Measurements from ENCODE around the gene ANKRD63. TPM values are rescaled to one million over a fixed set of nuclear protein-coding genes. Genes with fewer than 3 reads are reported as not detected.
A peak's percentile ranks its signal among the peaks of the same experiment; 100 is the strongest.

ANKRD63 gene
- total RNA-seq, 2 experiments from 2014 or later = 0.37 TPM; not detected in 1

DNA sequence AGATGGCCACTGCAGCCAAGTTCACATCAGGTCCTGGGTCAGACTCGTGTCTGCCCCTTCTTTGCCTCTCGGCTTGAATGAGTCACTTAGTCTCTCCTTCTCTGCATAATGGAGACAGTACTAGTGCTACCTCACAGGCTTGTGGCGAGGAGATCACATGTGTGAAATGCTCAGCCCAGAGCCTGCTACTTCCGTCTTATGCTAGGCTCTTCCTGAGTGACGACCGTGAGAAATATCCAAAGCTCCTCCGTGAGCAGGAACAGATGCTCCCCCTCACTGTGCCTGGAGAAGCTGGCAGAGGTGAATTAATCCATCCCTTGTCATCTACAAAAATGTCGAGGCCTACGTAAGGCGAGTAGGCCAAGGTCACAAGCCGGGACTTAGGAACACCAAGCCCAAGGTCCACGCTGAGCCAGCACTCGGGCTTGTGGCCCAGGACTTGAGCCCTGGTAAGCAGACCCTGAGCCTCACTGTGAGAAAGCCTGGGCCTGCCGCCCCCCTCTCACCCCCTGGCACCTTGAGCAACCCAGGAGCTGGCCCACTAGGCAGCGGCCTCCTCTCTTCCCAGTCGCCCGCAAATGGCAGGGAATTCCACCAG is 26.1 kb downstream of the ANKRD63 start:
- CTCF ChIA-PET = interaction anchor here (1.9 to 4.3 kb wide), 2 partner anchors 17 to 39 kb away, joined by 4 to 29 read pairs; no protein-coding TSS in a partner anchor
- ATAC-seq = peak; percentile 35
- peaks cover 12% of the 10 kb centered on the region for H3K4me1 Mint-ChIP-seq (ENCODE audit: low read depth)
- POLR2A ChIA-PET = no interaction called here
- no peak overlapping the region for H3K4me3 Mint-ChIP-seq
- peak overlapping the region; percentile 52 for H3K27ac Mint-ChIP-seq
- DNase-seq = no peak
- peaks cover 1% of the 10 kb centered on the region for H3K36me3 Mint-ChIP-seq (ENCODE audit: low read depth)
- no peaks in the 10 kb centered on the region for H3K9me3 Mint-ChIP-seq (ENCODE audit: insufficient read depth)
- H3K27me3 Mint-ChIP-seq (ENCODE audit: low read depth) = peaks cover 23% of the 10 kb centered on the region

DNA sequence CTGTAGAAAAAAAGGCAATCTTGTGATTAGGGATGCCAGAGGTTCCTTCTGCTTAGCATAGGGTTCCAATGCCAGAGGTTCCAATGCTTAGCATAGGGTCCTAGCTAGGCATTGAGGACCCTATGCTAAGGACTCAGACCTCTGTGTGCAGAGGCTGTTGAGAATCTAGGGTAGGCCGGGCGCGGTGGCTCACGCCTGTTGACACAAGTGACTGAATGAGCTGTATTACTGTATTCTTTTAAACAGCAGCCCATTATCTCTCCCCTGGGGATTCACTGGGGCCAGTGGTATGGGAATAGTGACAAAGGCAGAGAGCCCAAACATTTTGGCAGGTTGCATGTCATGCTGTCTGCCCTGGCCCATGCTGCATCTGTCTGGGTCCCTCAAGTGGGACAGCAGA is 27.8 kb downstream of the ANKRD63 start:
- no peak overlapping the region for H3K27ac Mint-ChIP-seq
- CTCF ChIA-PET = interaction anchor here (1.1 to 2.4 kb wide), 6 partner anchors 16 to 37 kb away, joined by 3 to 7 read pairs (median 4); partner anchors contain the start of gene PAK6

DNA sequence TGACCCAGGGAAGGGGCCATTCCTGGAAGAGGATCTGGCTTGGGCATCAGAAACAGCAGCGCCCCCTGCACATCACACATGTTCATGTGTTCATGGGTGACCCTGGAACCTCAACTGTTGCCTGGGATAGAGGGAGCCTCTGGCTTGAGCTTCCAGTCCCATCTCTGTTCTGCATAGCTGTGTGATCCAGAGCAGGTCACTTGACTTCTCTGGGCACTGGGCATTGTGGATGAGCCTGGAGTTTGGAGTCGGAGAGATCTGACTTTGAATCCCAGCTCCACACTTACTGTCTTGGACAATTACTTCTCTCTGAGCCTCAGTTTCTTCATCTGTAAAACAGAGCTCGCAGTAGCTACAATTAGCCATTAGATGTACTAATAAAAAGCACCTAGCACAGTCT is 28.4 kb downstream of the ANKRD63 start:
- no peak overlapping the region for H3K4me3 Mint-ChIP-seq
- DNase-seq (no peak), ATAC-seq (no peak)
- H3K4me1 Mint-ChIP-seq (ENCODE audit: low read depth) = peaks cover 12% of the 10 kb centered on the region
- POLR2A ChIA-PET = interaction anchor here (0.7 kb wide), 1 partner anchor 69 kb away, joined by 3 read pairs; the partner anchor contains the start of gene INAFM2
- H3K36me3 Mint-ChIP-seq (ENCODE audit: low read depth) = peaks cover 1% of the 10 kb centered on the region
- peaks cover 34% of the 10 kb centered on the region for H3K27me3 Mint-ChIP-seq (ENCODE audit: low read depth)
- no peak overlapping the region for H3K27ac Mint-ChIP-seq
- CTCF ChIA-PET = interaction anchor here (1.1 to 2.4 kb wide), 6 partner anchors 12 to 37 kb away, joined by 3 to 7 read pairs (median 4); partner anchors contain the start of gene PAK6
- no peaks in the 10 kb centered on the region for H3K9me3 Mint-ChIP-seq (ENCODE audit: insufficient read depth)

More for the DNA sequence above, 27.8 kb downstream of the ANKRD63 start:
- H3K27me3 Mint-ChIP-seq (ENCODE audit: low read depth) = peaks cover 30% of the 10 kb centered on the region
- H3K4me1 Mint-ChIP-seq (ENCODE audit: low read depth) = peaks cover 12% of the 10 kb centered on the region
- peaks cover 1% of the 10 kb centered on the region for H3K36me3 Mint-ChIP-seq (ENCODE audit: low read depth)
- H3K4me3 Mint-ChIP-seq = no peak overlapping the region
- no peak for DNase-seq
- ATAC-seq = no peak
- H3K9me3 Mint-ChIP-seq (ENCODE audit: insufficient read depth) = no peaks in the 10 kb centered on the region
- POLR2A ChIA-PET = interaction anchor here (0.6 to 0.7 kb wide), 2 partner anchors 68 to 514 kb away, joined by 3 read pairs; partner anchors contain the start of gene INAFM2

DNA sequence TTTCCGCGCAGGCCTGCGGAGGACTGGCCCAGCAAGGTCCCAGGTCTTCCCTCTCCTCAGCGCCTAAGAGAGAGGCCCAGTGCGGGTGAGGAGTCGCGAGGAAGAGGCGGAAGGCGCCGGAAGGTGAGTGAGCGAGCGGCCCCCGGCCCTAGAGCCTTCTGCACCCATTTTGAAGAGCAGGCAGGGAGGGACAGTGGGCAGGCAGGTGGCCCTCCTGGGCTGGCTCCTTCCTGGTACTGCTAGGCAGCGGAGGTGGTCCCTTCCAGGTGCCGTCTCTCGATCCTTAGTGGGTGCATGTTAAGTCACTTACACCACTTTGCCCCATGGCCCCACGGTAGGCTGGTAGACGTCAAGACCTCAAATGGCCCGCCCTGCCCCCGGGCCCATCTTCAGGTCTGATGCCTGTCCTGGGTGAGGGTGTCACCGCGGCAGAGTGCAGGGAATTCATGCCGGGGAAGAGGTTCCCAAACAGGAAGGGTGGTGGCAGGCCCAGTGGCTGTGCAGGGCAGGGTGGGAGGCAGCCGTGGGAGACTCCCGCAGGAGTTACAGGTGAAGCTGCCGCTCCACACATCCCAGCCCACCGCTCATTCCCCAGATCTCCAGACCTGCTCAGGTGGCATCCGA is 29.6 kb downstream of the ANKRD63 start:
- DNase-seq = no peak
- Mint-ChIP-seq H3K9me3 (ENCODE audit: insufficient read depth) (no peaks in the 10 kb centered on the region), H3K27ac (no peak overlapping the region), H3K4me1 (ENCODE audit: low read depth) (peaks cover 12% of the 10 kb centered on the region), H3K4me3 (peak overlapping the region; percentile 73), H3K27me3 (ENCODE audit: low read depth) (peaks cover 37% of the 10 kb centered on the region), H3K36me3 (ENCODE audit: low read depth) (peaks cover 1% of the 10 kb centered on the region)
- CTCF ChIA-PET = interaction anchor here (1.0 to 1.2 kb wide), 2 partner anchors 11 to 35 kb away, joined by 3 read pairs; no protein-coding TSS in a partner anchor
- POLR2A ChIA-PET = interaction anchor here (0.6 kb wide), 1 partner anchor 84 kb away, joined by 3 read pairs; no protein-coding TSS in a partner anchor
- ATAC-seq = peak; percentile 40

DNA sequence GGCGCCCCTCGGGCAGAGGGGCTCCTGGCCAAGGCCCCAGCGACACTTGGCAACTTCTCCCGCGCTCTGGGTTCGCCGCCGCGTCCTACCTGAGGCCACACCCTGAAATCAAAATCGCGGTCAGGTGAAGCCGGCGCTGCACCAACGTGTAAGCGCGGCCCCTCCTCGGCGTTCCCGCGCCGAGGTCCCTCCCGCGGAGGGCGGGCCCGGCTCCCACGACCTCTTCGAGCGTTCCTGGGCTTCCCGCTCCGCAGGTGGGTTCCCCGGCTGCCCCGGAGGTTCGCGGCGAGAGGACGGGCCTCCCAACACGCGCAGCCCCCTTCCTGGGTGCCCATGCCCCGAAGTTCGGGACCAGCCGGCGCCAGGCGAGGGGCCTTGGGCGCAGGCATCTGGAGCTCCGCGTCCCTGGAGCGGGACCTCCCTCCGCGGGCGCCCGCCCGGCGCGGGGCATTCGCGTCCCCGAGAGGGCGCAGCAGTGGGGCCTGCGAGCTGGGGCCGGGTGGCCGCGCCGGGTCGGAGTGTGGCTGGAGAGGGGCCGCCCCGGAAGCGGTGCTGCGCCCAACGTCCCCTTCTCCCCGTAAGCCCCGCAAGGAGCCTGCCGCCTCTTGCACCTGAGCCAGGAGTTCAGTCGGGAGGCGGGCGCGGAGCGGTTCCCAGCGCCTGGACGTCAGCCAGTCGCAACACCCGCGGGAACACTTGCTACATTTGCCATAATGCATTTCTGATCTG is 30.3 kb downstream of the ANKRD63 start:
- Mint-ChIP-seq H3K27me3 (ENCODE audit: low read depth) (peaks cover 37% of the 10 kb centered on the region), H3K4me3 (peak overlapping the region; percentile 73), H3K9me3 (ENCODE audit: insufficient read depth) (no peaks in the 10 kb centered on the region), H3K27ac (no peak overlapping the region), H3K36me3 (ENCODE audit: low read depth) (peaks cover 1% of the 10 kb centered on the region), H3K4me1 (ENCODE audit: low read depth) (peaks cover 12% of the 10 kb centered on the region)
- ChIA-PET POLR2A (no interaction called here), CTCF (interaction anchor here (1.0 kb wide), 1 partner anchor 35 kb away, joined by 3 read pairs; no protein-coding TSS in a partner anchor)
- DNase-seq (no peak), ATAC-seq (peak; percentile 74)

DNA sequence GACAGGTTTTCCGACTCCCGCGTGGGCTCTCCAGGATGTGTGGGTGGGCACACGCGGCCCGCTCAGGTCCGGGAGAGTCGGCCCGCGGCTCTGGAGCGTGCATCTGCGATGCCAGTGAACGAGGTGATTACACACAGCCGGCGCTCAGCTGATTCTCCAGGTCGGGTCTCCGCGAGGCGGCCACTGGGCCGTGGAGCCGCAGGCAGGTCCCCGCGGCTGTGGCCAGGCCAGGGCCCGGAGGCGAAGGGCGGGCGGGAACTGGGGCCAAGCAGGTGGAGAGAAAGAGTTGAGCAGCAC is 30.8 kb downstream of the ANKRD63 start:
- POLR2A ChIA-PET = no interaction called here
- Mint-ChIP-seq H3K36me3 (ENCODE audit: low read depth) (peaks cover 1% of the 10 kb centered on the region), H3K27ac (no peak overlapping the region), H3K27me3 (ENCODE audit: low read depth) (peaks cover 37% of the 10 kb centered on the region), H3K4me3 (peak overlapping the region; percentile 18), H3K9me3 (ENCODE audit: insufficient read depth) (no peaks in the 10 kb centered on the region), H3K4me1 (ENCODE audit: low read depth) (peaks cover 12% of the 10 kb centered on the region)
- CTCF ChIA-PET = interaction anchor here (1.0 kb wide), 1 partner anchor 34 kb away, joined by 3 read pairs; no protein-coding TSS in a partner anchor
- DNase-seq (no peak), ATAC-seq (no peak)

DNA sequence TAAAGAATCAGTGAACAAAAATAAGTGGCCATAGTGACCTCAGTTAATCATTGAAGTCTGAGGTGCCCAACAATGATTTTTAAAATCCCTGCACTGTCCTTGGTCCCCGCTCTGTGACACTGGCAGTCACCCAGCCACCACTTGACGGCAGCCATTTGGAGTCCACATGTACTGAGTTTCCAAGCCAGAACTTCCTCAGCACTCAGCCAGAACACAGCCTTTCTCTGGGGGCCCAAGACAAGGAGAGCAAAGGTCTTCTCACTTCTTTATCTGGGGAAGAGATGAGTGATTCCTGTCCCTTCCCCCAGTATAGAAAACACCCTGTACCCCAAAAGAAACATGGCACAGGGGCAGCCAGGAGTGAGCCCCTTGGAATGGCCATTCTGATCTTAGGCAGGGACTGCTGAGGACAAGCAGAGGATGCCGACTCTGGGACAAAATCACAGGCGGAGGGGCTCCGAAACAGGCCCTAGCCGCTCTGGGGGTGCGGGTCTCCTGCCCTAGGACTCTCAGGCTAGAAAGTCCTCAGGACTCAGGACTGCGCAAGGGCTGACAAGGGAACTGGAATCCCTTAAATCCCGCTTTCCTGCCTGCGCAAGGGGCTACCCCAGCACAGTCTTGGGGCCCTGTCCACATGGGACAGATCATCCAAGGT is 31.3 kb downstream of the ANKRD63 start:
- Mint-ChIP-seq H3K4me3 (peak overlapping the region; percentile 18), H3K27me3 (ENCODE audit: low read depth) (peaks cover 37% of the 10 kb centered on the region), H3K27ac (no peak overlapping the region), H3K9me3 (ENCODE audit: insufficient read depth) (no peaks in the 10 kb centered on the region), H3K4me1 (ENCODE audit: low read depth) (peaks cover 10% of the 10 kb centered on the region), H3K36me3 (ENCODE audit: low read depth) (peaks cover 1% of the 10 kb centered on the region)
- ATAC-seq (no peak), DNase-seq (no peak)
- CTCF ChIA-PET = interaction anchor here (1.9 kb wide), 1 partner anchor 28 kb away, joined by 4 read pairs; no protein-coding TSS in a partner anchor
- POLR2A ChIA-PET = no interaction called here

DNA sequence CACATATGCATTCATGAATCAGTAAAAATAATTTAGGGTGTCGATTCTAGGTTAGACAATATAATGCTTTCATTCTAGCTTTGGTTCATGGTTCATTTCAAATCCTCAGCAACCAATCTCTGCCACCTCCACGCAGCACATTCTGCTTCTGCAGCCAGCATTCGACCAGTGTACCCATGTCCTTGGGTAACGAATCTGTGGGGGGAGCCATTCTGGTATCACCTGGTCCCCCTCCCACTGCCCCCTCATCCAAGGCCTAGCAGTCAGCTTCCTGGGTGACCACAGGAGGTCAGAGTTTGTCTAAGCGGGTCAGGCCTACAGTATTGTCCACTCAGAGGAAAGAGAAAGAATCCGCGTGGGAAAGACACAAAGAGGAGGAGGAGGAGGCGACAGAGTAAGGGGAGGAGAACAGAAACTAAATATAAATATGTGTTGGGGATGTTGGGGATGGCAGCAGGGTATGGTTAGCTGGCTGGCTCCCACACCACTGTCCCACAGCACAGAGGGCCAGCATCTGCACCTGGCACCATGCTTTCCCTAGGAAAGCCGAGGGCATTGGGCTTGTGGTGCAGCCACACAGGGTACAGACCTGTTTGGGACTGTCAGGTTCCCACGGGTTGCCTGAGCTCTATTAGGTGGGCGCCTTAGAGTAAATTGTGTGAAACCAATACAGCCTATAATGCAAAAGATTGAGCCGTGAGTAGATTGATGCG is 31.9 kb downstream of the ANKRD63 start:
- no peak for ATAC-seq

DNA sequence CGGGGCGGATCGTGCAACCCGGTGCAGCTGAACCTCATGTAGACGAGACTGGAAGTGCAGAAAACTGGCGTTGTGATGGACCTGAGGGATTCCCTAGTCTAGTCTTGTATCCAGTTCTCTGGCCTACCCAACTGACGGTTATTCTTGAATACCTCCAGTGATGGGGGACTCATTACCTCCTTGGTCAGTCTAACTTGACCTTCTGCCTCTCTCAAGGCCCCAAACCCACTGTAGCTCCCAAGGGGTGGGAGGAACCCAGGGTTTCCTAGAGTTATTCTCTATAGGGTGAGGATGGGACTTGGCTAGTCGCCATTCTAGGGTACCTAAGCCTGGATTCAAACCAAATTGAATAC is 32.6 kb downstream of the ANKRD63 start:
- no peak for ATAC-seq
- no peak for DNase-seq
- CTCF ChIA-PET = interaction anchor here (0.9 to 2.4 kb wide), 3 partner anchors 14 to 29 kb away, joined by 3 to 12 read pairs (median 4); no protein-coding TSS in a partner anchor
- Mint-ChIP-seq H3K9me3 (ENCODE audit: insufficient read depth) (no peaks in the 10 kb centered on the region), H3K27me3 (ENCODE audit: low read depth) (peaks cover 37% of the 10 kb centered on the region), H3K27ac (no peak overlapping the region), H3K4me1 (ENCODE audit: low read depth) (peaks cover 13% of the 10 kb centered on the region), H3K4me3 (no peak overlapping the region), H3K36me3 (ENCODE audit: low read depth) (peaks cover 1% of the 10 kb centered on the region)
- POLR2A ChIA-PET = no interaction called here

More for the DNA sequence above, 31.9 kb downstream of the ANKRD63 start:
- Mint-ChIP-seq H3K9me3 (ENCODE audit: insufficient read depth) (no peaks in the 10 kb centered on the region), H3K4me1 (ENCODE audit: low read depth) (peaks cover 11% of the 10 kb centered on the region), H3K4me3 (no peak overlapping the region), H3K36me3 (ENCODE audit: low read depth) (peaks cover 1% of the 10 kb centered on the region), H3K27me3 (ENCODE audit: low read depth) (peaks cover 37% of the 10 kb centered on the region), H3K27ac (no peak overlapping the region)
- no peak for DNase-seq
- POLR2A ChIA-PET = no interaction called here
- CTCF ChIA-PET = interaction anchor here (1.9 to 2.4 kb wide), 2 partner anchors 23 to 28 kb away, joined by 4 to 12 read pairs; no protein-coding TSS in a partner anchor

DNA sequence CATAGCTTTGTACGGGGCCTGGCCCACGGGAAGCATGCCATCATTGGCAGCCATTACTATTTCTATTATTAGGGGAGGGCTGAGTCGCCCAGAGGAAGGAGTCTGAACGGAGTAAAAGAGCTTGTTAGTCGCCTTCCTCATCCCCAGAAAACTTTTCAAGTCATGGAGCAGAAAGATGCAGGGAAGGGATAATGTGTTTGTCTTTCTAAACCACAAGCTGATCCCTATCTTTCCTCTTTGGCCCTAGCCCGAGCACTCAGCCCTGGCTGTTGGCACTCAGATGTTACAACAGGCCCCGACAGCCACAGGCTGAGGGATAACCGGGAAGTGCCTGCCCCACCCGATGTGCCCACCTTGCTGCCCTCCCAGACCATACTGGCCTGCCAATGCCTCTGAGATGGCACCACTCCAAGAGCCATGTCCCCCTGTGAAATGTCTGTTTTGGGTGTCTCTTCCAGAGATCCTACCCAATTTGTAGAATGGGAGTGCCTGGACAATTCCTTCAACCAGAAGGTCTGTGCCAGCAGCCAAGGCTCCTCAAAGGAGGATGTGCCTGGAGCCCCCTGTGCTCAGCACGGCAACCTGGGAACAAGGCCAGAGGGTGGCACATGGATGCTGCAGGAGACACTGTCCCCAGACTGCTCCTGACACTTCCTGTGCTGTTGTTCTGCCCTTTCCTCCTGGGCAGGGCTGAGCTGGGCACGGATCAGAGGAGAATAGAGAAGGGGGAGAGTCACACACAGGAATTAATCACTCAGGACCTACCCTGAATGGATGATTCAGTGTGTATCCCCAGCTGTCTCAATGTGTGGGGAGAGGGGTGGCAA is 33.2 kb downstream of the ANKRD63 start:
- POLR2A ChIA-PET = no interaction called here
- Mint-ChIP-seq H3K27me3 (ENCODE audit: low read depth) (peaks cover 37% of the 10 kb centered on the region), H3K4me3 (no peak overlapping the region), H3K36me3 (ENCODE audit: low read depth) (peaks cover 1% of the 10 kb centered on the region), H3K9me3 (ENCODE audit: insufficient read depth) (no peaks in the 10 kb centered on the region), H3K27ac (no peak overlapping the region), H3K4me1 (ENCODE audit: low read depth) (peaks cover 13% of the 10 kb centered on the region)
- ATAC-seq (no peak), DNase-seq (no peak)
- CTCF ChIA-PET = interaction anchor here (0.9 to 2.4 kb wide), 3 partner anchors 15 to 30 kb away, joined by 3 to 12 read pairs (median 4); no protein-coding TSS in a partner anchor
